ENCODE data around the gene HOXC12.

Gene HOXC12

DNA sequence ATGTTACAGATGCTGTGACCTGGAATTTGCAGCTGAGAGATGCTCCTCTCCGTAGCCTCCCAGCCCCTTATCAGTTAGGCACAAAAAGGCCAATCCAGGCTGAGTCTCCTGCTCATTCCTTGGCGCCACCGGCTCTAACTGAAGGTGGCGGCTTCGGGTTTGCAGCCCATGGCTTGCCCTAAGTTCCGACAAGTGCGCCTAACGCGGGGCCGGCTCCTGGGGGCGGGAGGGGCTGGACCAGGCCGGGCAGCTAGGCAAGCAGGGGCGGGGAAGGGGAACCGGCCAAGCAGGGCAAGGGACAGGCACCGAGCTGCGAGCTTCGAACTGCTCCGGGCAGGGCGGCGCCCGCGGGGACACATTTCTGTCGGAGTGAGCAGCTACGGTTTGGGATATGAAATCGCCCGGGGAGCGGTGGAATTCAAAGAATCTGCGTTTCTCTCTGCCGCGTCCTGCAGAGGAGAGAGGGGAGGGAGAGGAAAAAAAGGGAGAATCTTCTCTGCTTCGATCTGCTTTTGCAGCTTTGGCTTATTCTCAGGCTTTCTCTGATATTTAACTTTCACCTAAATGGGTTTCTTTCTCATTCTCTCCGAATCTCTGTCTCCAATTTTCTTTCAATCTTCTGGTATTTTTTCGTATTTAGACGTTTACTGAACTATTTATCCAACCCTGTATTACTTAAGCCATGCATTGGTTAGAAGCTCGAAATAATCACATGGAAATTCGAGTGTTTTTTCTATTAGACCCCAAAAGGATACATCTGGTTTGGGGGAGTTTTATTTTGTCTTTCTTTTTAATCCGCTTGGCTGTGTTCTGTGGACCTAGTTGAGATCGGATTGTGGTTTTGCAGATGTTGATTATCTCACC lies 1.6 kb upstream of the HOXC12 start (continued):
- TF ChIP-seq ZNF639 (tag by site-specific recombination; IDR thresholded peaks at IDR 0.05) (no peak), ZNF48 (tag by site-specific recombination; IDR thresholded peaks at IDR 0.05) (no peak)
- TF ChIP-seq, protein P1, sequence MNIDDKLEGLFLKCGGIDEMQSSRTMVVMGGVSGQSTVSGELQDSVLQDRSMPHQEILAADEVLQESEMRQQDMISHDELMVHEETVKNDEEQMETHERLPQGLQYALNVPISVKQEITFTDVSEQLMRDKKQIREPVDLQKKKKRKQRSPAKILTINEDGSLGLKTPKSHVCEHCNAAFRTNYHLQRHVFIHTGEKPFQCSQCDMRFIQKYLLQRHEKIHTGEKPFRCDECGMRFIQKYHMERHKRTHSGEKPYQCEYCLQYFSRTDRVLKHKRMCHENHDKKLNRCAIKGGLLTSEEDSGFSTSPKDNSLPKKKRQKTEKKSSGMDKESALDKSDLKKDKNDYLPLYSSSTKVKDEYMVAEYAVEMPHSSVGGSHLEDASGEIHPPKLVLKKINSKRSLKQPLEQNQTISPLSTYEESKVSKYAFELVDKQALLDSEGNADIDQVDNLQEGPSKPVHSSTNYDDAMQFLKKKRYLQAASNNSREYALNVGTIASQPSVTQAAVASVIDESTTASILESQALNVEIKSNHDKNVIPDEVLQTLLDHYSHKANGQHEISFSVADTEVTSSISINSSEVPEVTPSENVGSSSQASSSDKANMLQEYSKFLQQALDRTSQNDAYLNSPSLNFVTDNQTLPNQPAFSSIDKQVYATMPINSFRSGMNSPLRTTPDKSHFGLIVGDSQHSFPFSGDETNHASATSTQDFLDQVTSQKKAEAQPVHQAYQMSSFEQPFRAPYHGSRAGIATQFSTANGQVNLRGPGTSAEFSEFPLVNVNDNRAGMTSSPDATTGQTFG (tag by site-specific recombination; IDR thresholded peaks at IDR 0.05; ENCODE audit: borderline replicate concordance), result no peak

- Histone ChIP-seq H3K4me1 (ENCODE audit: control insufficient read depth, insufficient read depth, low read length) (peaks cover 5% of the 10 kb centered on the region; the same call in 1 of the 2 replicates), H3K4me3 (ENCODE audit: low read depth, low read length) (no peak overlapping the region), H3K9me3 (ENCODE audit: control insufficient read depth, insufficient read depth, low read depth, low read length) (no peaks in the 10 kb centered on the region), H3K27ac (ENCODE audit: extremely low read depth, low read depth, low read length) (no peak overlapping the region), H3K36me3 (ENCODE audit: control insufficient read depth in 2 of 2, insufficient read depth in 1 of 2, low read length in 2 of 2) (no peaks in the 10 kb centered on the region)
- TF ChIP-seq, protein P2, sequence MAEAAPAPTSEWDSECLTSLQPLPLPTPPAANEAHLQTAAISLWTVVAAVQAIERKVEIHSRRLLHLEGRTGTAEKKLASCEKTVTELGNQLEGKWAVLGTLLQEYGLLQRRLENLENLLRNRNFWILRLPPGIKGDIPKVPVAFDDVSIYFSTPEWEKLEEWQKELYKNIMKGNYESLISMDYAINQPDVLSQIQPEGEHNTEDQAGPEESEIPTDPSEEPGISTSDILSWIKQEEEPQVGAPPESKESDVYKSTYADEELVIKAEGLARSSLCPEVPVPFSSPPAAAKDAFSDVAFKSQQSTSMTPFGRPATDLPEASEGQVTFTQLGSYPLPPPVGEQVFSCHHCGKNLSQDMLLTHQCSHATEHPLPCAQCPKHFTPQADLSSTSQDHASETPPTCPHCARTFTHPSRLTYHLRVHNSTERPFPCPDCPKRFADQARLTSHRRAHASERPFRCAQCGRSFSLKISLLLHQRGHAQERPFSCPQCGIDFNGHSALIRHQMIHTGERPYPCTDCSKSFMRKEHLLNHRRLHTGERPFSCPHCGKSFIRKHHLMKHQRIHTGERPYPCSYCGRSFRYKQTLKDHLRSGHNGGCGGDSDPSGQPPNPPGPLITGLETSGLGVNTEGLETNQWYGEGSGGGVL (tag by site-specific recombination; IDR thresholded peaks at IDR 0.05), result 0 out of 2 replicates have a peak, but pooled peaks have one; percentile 19
- TF ChIP-seq ZNF600 (tag by site-specific recombination; IDR thresholded peaks at IDR 0.05), result no peak
- peak; percentile 64; the same call in 1 of the 2 replicates for TF ChIP-seq ZNF664 (tag by site-specific recombination; IDR thresholded peaks at IDR 0.05)
- TF ChIP-seq ZNF292 (tag by site-specific recombination; IDR thresholded peaks at IDR 0.05; ENCODE audit: borderline replicate concordance, low read depth), result no peak
- ChIA-PET CTCF (interaction anchor here (0.6 to 1.7 kb wide), 8 partner anchors 12 to 1738 kb away, joined by 3 to 4 read pairs (median 3); partner anchors contain the start of gene HOXC10), POLR2A (interaction anchor here (1.2 kb wide), 1 partner anchor 14 kb away, joined by 4 read pairs; no protein-coding TSS in a partner anchor)
These were observed 641 bp upstream of the HOXC12 start for GRCh38 chr12:53953831-53954693.

DNA sequence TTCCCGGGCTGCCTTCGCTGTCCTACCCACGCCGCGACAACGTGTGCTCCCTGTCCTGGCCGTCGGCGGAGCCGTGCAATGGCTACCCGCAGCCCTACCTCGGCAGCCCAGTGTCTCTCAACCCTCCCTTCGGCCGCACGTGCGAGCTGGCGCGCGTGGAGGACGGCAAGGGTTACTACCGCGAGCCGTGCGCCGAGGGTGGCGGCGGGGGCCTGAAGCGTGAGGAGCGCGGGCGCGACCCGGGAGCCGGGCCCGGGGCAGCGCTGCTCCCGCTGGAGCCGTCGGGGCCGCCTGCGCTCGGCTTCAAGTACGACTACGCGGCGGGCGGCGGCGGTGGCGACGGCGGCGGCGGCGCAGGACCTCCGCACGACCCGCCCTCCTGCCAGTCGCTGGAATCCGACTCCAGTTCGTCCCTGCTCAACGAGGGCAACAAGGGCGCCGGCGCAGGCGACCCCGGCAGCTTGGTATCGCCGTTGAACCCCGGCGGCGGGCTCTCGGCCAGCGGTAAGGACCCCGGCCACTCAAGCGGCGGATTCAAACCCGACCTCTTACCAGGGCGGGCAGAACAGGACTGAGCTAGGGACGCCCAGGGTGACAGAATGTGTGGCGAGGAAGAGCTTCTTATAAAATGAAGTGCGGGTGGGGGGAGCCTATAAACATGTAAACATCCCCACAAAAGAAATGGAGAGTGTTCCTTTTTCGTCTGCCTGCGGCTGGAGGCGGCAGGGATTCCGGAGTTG lies 503 bp downstream of the HOXC12 start:
- Histone ChIP-seq H3K9me3 (ENCODE audit: control insufficient read depth, insufficient read depth, low read depth, low read length) (no peaks in the 10 kb centered on the region), H3K4me3 (ENCODE audit: low read depth, low read length) (no peak overlapping the region), H3K4me1 (ENCODE audit: control insufficient read depth, insufficient read depth, low read length) (peaks cover 5% of the 10 kb centered on the region; the same call in 1 of the 2 replicates), H3K36me3 (ENCODE audit: control insufficient read depth in 2 of 2, insufficient read depth in 1 of 2, low read length in 2 of 2) (no peaks in the 10 kb centered on the region), H3K27ac (ENCODE audit: extremely low read depth, low read depth, low read length) (peak overlapping the region; percentile 48; the same call in 1 of the 2 replicates)
- ChIA-PET POLR2A (no interaction called here), CTCF (interaction anchor here (0.8 to 1.2 kb wide), 3 partner anchors 198 to 259 kb away, joined by 3 to 4 read pairs (median 3); no protein-coding TSS in a partner anchor)
- TF ChIP-seq ZNF140 (tag by site-specific recombination; IDR thresholded peaks at IDR 0.05), result no peak
- TF ChIP-seq BCL11B (tag by site-specific recombination; IDR thresholded peaks at IDR 0.05; ENCODE audit: low read depth), result no peak
- TF ChIP-seq, protein P3, sequence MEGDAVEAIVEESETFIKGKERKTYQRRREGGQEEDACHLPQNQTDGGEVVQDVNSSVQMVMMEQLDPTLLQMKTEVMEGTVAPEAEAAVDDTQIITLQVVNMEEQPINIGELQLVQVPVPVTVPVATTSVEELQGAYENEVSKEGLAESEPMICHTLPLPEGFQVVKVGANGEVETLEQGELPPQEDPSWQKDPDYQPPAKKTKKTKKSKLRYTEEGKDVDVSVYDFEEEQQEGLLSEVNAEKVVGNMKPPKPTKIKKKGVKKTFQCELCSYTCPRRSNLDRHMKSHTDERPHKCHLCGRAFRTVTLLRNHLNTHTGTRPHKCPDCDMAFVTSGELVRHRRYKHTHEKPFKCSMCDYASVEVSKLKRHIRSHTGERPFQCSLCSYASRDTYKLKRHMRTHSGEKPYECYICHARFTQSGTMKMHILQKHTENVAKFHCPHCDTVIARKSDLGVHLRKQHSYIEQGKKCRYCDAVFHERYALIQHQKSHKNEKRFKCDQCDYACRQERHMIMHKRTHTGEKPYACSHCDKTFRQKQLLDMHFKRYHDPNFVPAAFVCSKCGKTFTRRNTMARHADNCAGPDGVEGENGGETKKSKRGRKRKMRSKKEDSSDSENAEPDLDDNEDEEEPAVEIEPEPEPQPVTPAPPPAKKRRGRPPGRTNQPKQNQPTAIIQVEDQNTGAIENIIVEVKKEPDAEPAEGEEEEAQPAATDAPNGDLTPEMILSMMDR (tag by site-specific recombination; IDR thresholded peaks at IDR 0.05), result no peak
- TF ChIP-seq ZNF558 (tag by site-specific recombination; IDR thresholded peaks at IDR 0.05), result no peak
- no peak for TF ChIP-seq GLIS1 (tag by site-specific recombination; IDR thresholded peaks at IDR 0.05)
- TF ChIP-seq, protein P4, sequence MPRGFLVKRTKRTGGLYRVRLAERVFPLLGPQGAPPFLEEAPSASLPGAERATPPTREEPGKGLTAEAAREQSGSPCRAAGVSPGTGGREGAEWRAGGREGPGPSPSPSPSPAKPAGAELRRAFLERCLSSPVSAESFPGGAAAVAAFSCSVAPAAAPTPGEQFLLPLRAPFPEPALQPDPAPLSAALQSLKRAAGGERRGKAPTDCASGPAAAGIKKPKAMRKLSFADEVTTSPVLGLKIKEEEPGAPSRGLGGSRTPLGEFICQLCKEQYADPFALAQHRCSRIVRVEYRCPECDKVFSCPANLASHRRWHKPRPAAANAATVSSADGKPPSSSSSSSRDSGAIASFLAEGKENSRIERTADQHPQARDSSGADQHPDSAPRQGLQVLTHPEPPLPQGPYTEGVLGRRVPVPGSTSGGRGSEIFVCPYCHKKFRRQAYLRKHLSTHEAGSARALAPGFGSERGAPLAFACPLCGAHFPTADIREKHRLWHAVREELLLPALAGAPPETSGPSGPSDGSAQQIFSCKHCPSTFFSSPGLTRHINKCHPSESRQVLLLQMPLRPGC (tag by site-specific recombination; IDR thresholded peaks at IDR 0.05), result no peak
- TF ChIP-seq, protein P5, sequence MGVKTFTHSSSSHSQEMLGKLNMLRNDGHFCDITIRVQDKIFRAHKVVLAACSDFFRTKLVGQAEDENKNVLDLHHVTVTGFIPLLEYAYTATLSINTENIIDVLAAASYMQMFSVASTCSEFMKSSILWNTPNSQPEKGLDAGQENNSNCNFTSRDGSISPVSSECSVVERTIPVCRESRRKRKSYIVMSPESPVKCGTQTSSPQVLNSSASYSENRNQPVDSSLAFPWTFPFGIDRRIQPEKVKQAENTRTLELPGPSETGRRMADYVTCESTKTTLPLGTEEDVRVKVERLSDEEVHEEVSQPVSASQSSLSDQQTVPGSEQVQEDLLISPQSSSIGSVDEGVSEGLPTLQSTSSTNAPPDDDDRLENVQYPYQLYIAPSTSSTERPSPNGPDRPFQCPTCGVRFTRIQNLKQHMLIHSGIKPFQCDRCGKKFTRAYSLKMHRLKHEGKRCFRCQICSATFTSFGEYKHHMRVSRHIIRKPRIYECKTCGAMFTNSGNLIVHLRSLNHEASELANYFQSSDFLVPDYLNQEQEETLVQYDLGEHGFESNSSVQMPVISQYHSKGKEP (tag by site-specific recombination; IDR thresholded peaks at IDR 0.05), result no peak
- TF ChIP-seq ZNF184 (tag by site-specific recombination; IDR thresholded peaks at IDR 0.05), result no peak
- TF ChIP-seq ZNF221 (tag by site-specific recombination; IDR thresholded peaks at IDR 0.05; ENCODE audit: borderline replicate concordance), result no peak

Data from HEK293 (cell line).